PFSK-1 (cell line): ENCODE data around the gene CEP83.

Experiments
- SIN3A ChIP-seq: IDR thresholded peaks from 2 replicates; pipeline ENCODE4 v1.6.1; 2012; ENCODE audit warnings: mild to moderate bottlenecking, low read length, moderate library complexity, borderline replicate concordance; ENCODE audit not compliant: insufficient read depth
- TF ChIP-seq, protein P1 (sequence below), 2 experiments: IDR thresholded peaks; 2 replicates each; pipeline versions ENCODE4 v1.6.1 to v1.8.0; 2011 to 2012; ENCODE audit warnings: low read depth in 2 of 2, low read length in 2 of 2, control low read depth in 1 of 2, inconsistent platforms in 1 of 2, mild to moderate bottlenecking in 1 of 2, moderate library complexity in 1 of 2; ENCODE audit not compliant: insufficient read depth in 1 of 2

DNA sequence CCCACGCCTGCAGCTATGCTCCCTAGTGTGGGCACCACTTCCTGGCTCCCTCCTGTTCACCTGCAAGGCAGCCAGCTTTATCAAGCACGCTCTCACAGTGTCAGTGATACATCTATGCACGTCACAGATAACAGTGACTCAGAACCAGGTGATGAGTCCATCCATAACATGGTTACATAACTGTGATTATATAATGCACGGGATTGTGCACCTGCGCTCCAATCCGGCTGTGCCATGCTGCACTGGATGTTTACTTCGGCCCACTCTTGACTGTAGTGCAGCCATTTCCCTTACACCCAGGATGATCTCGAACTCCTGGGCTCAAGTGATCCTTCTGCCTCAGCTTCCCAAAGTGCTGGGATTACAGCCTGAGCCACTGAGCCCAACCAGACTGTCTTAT, 38.4 kb upstream of the CEP83 start:
- TF ChIP-seq SIN3A = no peak
- TF ChIP-seq, protein P1, sequence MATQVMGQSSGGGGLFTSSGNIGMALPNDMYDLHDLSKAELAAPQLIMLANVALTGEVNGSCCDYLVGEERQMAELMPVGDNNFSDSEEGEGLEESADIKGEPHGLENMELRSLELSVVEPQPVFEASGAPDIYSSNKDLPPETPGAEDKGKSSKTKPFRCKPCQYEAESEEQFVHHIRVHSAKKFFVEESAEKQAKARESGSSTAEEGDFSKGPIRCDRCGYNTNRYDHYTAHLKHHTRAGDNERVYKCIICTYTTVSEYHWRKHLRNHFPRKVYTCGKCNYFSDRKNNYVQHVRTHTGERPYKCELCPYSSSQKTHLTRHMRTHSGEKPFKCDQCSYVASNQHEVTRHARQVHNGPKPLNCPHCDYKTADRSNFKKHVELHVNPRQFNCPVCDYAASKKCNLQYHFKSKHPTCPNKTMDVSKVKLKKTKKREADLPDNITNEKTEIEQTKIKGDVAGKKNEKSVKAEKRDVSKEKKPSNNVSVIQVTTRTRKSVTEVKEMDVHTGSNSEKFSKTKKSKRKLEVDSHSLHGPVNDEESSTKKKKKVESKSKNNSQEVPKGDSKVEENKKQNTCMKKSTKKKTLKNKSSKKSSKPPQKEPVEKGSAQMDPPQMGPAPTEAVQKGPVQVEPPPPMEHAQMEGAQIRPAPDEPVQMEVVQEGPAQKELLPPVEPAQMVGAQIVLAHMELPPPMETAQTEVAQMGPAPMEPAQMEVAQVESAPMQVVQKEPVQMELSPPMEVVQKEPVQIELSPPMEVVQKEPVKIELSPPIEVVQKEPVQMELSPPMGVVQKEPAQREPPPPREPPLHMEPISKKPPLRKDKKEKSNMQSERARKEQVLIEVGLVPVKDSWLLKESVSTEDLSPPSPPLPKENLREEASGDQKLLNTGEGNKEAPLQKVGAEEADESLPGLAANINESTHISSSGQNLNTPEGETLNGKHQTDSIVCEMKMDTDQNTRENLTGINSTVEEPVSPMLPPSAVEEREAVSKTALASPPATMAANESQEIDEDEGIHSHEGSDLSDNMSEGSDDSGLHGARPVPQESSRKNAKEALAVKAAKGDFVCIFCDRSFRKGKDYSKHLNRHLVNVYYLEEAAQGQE (IDR thresholded peaks at IDR 0.05; ENCODE audit: insufficient read depth in 1 of 2, low read depth in 2 of 2, low read length in 2 of 2) = no peak
